OCI-LY7 (cell line): Measurements from ENCODE around the gene BARX1. TPM values are rescaled to one million over a fixed set of nuclear protein-coding genes. Genes with fewer than 3 reads are reported as not detected.
"Not testable (repeated sequence)": the region's sequence is repeated elsewhere in the genome, so short reads cannot be mapped to it uniquely, and the experiment has no call there.

ENCODE experiments used
- BruUV-seq: library from RNA; stranded (reverse); fragments of 400-500 nt; replicated peaks from 2 replicates; lab custom pipeline; 2021; lab: Mats Ljungman, UMichigan
- CTCF ChIA-PET: fragments of 300-600 bp; sonication (Branson Sonifier 250); formaldehyde crosslinking; loops from one replicate; lab custom pipeline; 2022; ENCODE audit warnings: antibody characterized with exemption; ENCODE audit not compliant: unreplicated experiment; lab: Charles Lee
- POLR2A ChIA-PET: fragments of 300-600 bp; sonication (Branson Sonifier 250); formaldehyde crosslinking; loops from one replicate; lab custom pipeline; 2022; ENCODE audit warnings: antibody characterized with exemption; lab: Charles Lee
- DNase-seq: peaks from one replicate; pipeline ENCODE4 v3.0.0-alpha.2; 2015; ENCODE audit warnings: low spot score
- H2AFZ ChIP-seq: fragments of 200-600 bp; sonication (generic), shearing (Covaris generic); 2 replicates; pipeline ENCODE4 v1.6.1; 2014; ENCODE audit warnings: mild to moderate bottlenecking, antibody characterized with exemption, low read length, moderate library complexity
- H3K27ac ChIP-seq: fragments of 200-600 bp; sonication (generic); 2 replicates; pipeline ENCODE4 v1.5.1; 2014; ENCODE audit warnings: mixed run types, low read depth, mild to moderate bottlenecking, moderate library complexity, low read length, inconsistent platforms; ENCODE audit not compliant: poor library complexity, severe bottlenecking
- H3K36me3 ChIP-seq: fragments of 200-600 bp; sonication (generic); 2 replicates; pipeline ENCODE4 v1.6.1; 2014; ENCODE audit warnings: mild to moderate bottlenecking, antibody characterized with exemption, low read length, moderate library complexity, mixed read lengths; ENCODE audit not compliant: insufficient read depth
- H3K4me1 ChIP-seq: fragments of 200-600 bp; sonication (generic); 2 replicates; pipeline ENCODE4 v1.5.1; 2014; ENCODE audit warnings: mild to moderate bottlenecking, low read length; ENCODE audit not compliant: insufficient read depth, poor library complexity, severe bottlenecking
- H3K4me2 ChIP-seq: fragments of 200-600 bp; sonication (generic); 2 replicates; pipeline ENCODE4 v1.6.1; 2014; ENCODE audit warnings: mild to moderate bottlenecking, low read length
- H3K4me3 ChIP-seq: fragments of 200-600 bp; sonication (generic); 2 replicates; pipeline ENCODE4 v1.5.1; 2014; ENCODE audit warnings: mild to moderate bottlenecking, low read depth, low read length; ENCODE audit not compliant: poor library complexity, severe bottlenecking
- H3K79me2 ChIP-seq: fragments of 200-600 bp; sonication (generic); 2 replicates; pipeline ENCODE4 v1.6.1; 2016; ENCODE audit warnings: low read depth, mild to moderate bottlenecking, low read length, moderate library complexity, mixed read lengths; ENCODE audit not compliant: insufficient read depth
- H3K9me2 ChIP-seq: fragments of 200-600 bp; sonication (generic); 2 replicates; pipeline ENCODE4 v1.6.1; 2016; ENCODE audit warnings: mild to moderate bottlenecking, low read length, mixed read lengths; ENCODE audit not compliant: insufficient read depth
- H3K9me3 ChIP-seq: fragments of 200-600 bp; sonication (generic); 2 replicates; pipeline ENCODE4 v1.6.1; 2014; ENCODE audit warnings: mild to moderate bottlenecking, mixed run types, low read length, mixed read lengths
- H4K20me1 ChIP-seq: fragments of 200-600 bp; sonication (generic); 2 replicates; pipeline ENCODE4 v1.6.1; 2014; ENCODE audit warnings: mild to moderate bottlenecking, antibody characterized with exemption, low read length, moderate library complexity, mixed read lengths; ENCODE audit not compliant: insufficient read depth
- CTCF ChIP-seq: fragments of 200-600 bp; sonication (generic); conservative IDR thresholded peaks from 2 replicates; pipeline ENCODE4 v1.5.1; 2014; ENCODE audit warnings: mild to moderate bottlenecking, antibody characterized with exemption, low read length, moderate library complexity, mixed read lengths
- EZH2phosphoT487 ChIP-seq: fragments of 200-600 bp; sonication (generic); IDR thresholded peaks from 2 replicates; pipeline ENCODE4 v1.6.1; 2018; ENCODE audit warnings: low read depth, borderline replicate concordance, mild to moderate bottlenecking, mixed run types, antibody characterized with exemption, low read length, moderate library complexity, mixed read lengths
- intact Hi-C: fragments of 100-400 bp; cut with micrococcal nuclease; formaldehyde crosslinking; loops from one replicate; pipeline ENCODE4 v1.10.0; 2022; ENCODE audit not compliant: unreplicated experiment
- total RNA-seq, 2 experiments: library from RNA; depleted of rRNA in 1 of 2; stranded (reverse); fragments of >200 nt in 1 of 2; shearing (Covaris generic) in 1 of 2; gene quantifications; 2 replicates each; pipeline ENCODE4 v1.2.3, GENCODE V29; 2014 to 2022

Gene BARX1
- total RNA-seq, 2 experiments from 2014 or later: not detected

DNA sequence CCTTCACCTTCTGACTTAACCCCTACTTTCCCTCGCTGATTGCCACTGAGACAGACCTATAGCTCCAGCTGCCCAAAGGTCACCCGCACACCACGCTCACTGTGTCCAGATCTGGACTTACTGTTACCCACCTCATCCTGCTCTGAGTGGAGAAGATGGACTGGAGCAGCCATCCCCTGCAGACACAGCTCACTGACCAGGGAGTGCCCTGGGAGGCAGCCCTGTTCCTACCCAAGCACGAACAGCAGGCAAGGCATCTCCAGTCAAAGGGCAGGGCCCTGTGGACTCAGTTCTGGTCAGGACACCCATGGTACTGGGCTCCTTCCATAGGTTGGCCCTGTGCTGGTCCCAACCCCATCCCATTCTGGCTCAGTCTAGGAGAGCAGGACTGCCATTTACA, 9.5 kb upstream of the BARX1 start:
- no peaks in the 10 kb centered on the region for H3K36me3 ChIP-seq
- no peak for DNase-seq
- no peaks in the 10 kb centered on the region for H3K9me3 ChIP-seq
- H3K79me2 ChIP-seq: no peaks in the 10 kb centered on the region
- H4K20me1 ChIP-seq: no peaks in the 10 kb centered on the region
- no peaks in the 10 kb centered on the region for H3K4me1 ChIP-seq
- H3K9me2 ChIP-seq: no peaks in the 10 kb centered on the region
- ChIA-PET POLR2A (no interaction called here), CTCF (no interaction called here)
- H3K27ac ChIP-seq: no peak overlapping the region
- TF ChIP-seq CTCF: no peak
- TF ChIP-seq EZH2phosphoT487: no peak
- no peak overlapping the region for H3K4me3 ChIP-seq
- H3K4me2 ChIP-seq: no peak overlapping the region
- BruUV-seq: no TSS peak
- intact Hi-C loops: loop anchor here (10.0 kb wide), 1 partner anchor 860 kb away; no protein-coding TSS in a partner anchor
- no peak overlapping the region for H2AFZ ChIP-seq

- CTCF ChIA-PET: no interaction called here
- BruUV-seq: no TSS peak
- DNase-seq: no peak
- H4K20me1 ChIP-seq: no peaks in the 10 kb centered on the region
- no peak overlapping the region for H2AFZ ChIP-seq
- no peak for TF ChIP-seq EZH2phosphoT487
- TF ChIP-seq CTCF: no peak
- H3K27ac ChIP-seq: no peak overlapping the region
- H3K9me2 ChIP-seq: no peaks in the 10 kb centered on the region
- no peak overlapping the region for H3K4me3 ChIP-seq
- no peaks in the 10 kb centered on the region for H3K79me2 ChIP-seq
- POLR2A ChIA-PET: no interaction called here
- no peaks in the 10 kb centered on the region for H3K36me3 ChIP-seq
- H3K4me2 ChIP-seq: no peak overlapping the region
- H3K9me3 ChIP-seq: no peaks in the 10 kb centered on the region
- intact Hi-C loops: loop anchor here (1.0 to 10.0 kb wide), 2 partner anchors 282 to 859 kb away; no protein-coding TSS in a partner anchor
- H3K4me1 ChIP-seq: no peaks in the 10 kb centered on the region
Measured at GRCh38 chr9:93963969-93964368, 8.8 kb upstream of the BARX1 start.

DNA sequence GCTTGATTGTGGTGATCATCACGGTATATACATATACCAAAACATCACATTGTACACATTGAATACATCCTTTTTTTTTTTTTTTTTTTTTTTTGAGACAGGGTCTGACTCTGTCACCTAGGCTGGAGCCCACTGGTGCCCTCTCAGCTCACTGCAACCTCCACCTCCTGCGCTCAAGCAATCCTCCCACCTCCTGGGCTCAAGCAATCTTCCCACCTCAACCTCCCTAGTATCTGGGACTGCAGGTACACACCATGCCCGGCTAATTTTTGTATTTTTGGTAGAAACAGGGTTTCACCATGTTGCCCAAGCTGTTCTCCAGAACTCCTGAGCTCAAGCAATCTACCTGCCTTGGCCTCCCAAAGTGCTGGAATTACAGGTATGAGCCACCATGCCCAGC, 8.3 kb upstream of the BARX1 start:
- H4K20me1 ChIP-seq, H3K79me2 ChIP-seq, H3K4me2 ChIP-seq, H3K9me2 ChIP-seq, DNase-seq, CTCF ChIA-PET, BruUV-seq, H2AFZ ChIP-seq, H3K27ac ChIP-seq, H3K4me1 ChIP-seq, H3K36me3 ChIP-seq, H3K9me3 ChIP-seq, H3K4me3 ChIP-seq: not testable (repeated sequence)
- intact Hi-C loops: loop anchor here (1.0 to 10.0 kb wide), 2 partner anchors 281 to 859 kb away; no protein-coding TSS in a partner anchor
- POLR2A ChIA-PET: interaction anchor here (0.5 kb wide), 1 partner anchor 506 kb away, joined by 3 read pairs; no protein-coding TSS in a partner anchor
